HepG2 (cell line): ENCODE data around the gene WDHD1. TPM values are rescaled to one million over a fixed set of nuclear protein-coding genes. Genes with fewer than 3 reads are reported as not detected.

Experiments
- ATF5 ChIP-seq: sonication (generic); formaldehyde crosslinking; IDR thresholded peaks from 2 replicates; pipeline ENCODE4 v1.4.0; 2020; ENCODE audit warnings: mild to moderate bottlenecking, low read depth, missing genetic modification reagents
- ATF7 ChIP-seq, 2 experiments: fragments of 450-650 bp in 1 of 2; sonication (generic) in 1 of 2; formaldehyde crosslinking in 1 of 2; IDR thresholded peaks; 2 replicates each; pipeline versions ENCODE4 v1.4.0 to v1.6.1; 2016 to 2020; ENCODE audit warnings: antibody characterized with exemption in 1 of 2, mild to moderate bottlenecking in 1 of 2, missing genetic modification reagents in 1 of 2
- FOXO1 ChIP-seq: sonication (generic); formaldehyde crosslinking; IDR thresholded peaks from 2 replicates; pipeline ENCODE4 v1.4.0; 2020; ENCODE audit warnings: missing genetic modification reagents
- HIVEP1 ChIP-seq: sonication (generic); formaldehyde crosslinking; IDR thresholded peaks from 2 replicates; pipeline ENCODE4 v1.4.0; 2020; ENCODE audit warnings: mild to moderate bottlenecking, missing genetic modification reagents
- HNRNPH1 ChIP-seq: fragments of 200-400 bp; formaldehyde crosslinking; optimal IDR thresholded peaks from 2 replicates; pipeline ENCODE3; 2017; ENCODE audit warnings: mild to moderate bottlenecking, low read depth, low read length
- KDM2A ChIP-seq: sonication (generic); formaldehyde crosslinking; IDR thresholded peaks from 2 replicates; pipeline ENCODE4 v1.4.0; 2020; ENCODE audit warnings: low read depth, missing genetic modification reagents, borderline replicate concordance
- MED8 ChIP-seq: sonication (generic); formaldehyde crosslinking; IDR thresholded peaks from 2 replicates; pipeline ENCODE4 v1.8.1; 2023; ENCODE audit warnings: mild to moderate bottlenecking, missing genetic modification reagents; ENCODE audit not compliant: insufficient replicate concordance
- PBX3 ChIP-seq: sonication (generic); formaldehyde crosslinking; IDR thresholded peaks from 2 replicates; pipeline ENCODE4 v1.8.1; 2023; ENCODE audit warnings: missing genetic modification reagents, inconsistent platforms, borderline replicate concordance
- RFX1 ChIP-seq: fragments of 450-650 bp; IDR thresholded peaks from 2 replicates; pipeline ENCODE4 v1.6.1; 2017
- SNRNP70 ChIP-seq: fragments of 200-400 bp; formaldehyde crosslinking; IDR thresholded peaks from 2 replicates; pipeline ENCODE4 v1.6.1; 2017; ENCODE audit warnings: mild to moderate bottlenecking, low read depth, low read length, moderate library complexity
- XBP1 ChIP-seq: sonication (generic); formaldehyde crosslinking; IDR thresholded peaks from 2 replicates; pipeline ENCODE4 v1.5.0; 2020; ENCODE audit warnings: missing genetic modification reagents
- ZBTB43 ChIP-seq: sonication (generic); formaldehyde crosslinking; conservative IDR thresholded peaks from 2 replicates; pipeline ENCODE4 v1.4.0; 2020; ENCODE audit warnings: missing genetic modification reagents
- ZNF18 ChIP-seq: sonication (generic); formaldehyde crosslinking; IDR thresholded peaks from 2 replicates; pipeline ENCODE4 v1.8.0; 2022; ENCODE audit warnings: mild to moderate bottlenecking, missing genetic modification reagents; ENCODE audit not compliant: insufficient replicate concordance
- ZNF224 ChIP-seq: sonication (generic); formaldehyde crosslinking; IDR thresholded peaks from 2 replicates; pipeline ENCODE4 v1.5.0; 2020; ENCODE audit warnings: mild to moderate bottlenecking, missing genetic modification reagents
- ZNF503 ChIP-seq: sonication (generic); formaldehyde crosslinking; IDR thresholded peaks from 2 replicates; pipeline ENCODE4 v1.4.0; 2020; ENCODE audit warnings: missing genetic modification reagents
- ZNF687 ChIP-seq: sonication (generic); formaldehyde crosslinking; IDR thresholded peaks from 2 replicates; pipeline ENCODE4 v1.5.1; 2020; ENCODE audit warnings: mild to moderate bottlenecking, missing genetic modification reagents, moderate library complexity
- ZNF709 ChIP-seq: sonication (generic); formaldehyde crosslinking; IDR thresholded peaks from 2 replicates; pipeline ENCODE4 v1.5.0; 2020; ENCODE audit warnings: mild to moderate bottlenecking, missing genetic modification reagents
- polyA plus RNA-seq, 8 experiments: library from polyadenylated mRNA; depleted of rRNA in 3 of 8; stranded (reverse) in 7 of 8; unstranded in 1 of 8; fragments of >200 nt; fragmentation: Illumina TruSeq in 4 of 8; extraction: Trizol in 4 of 8; gene quantifications; 2 replicates each; pipeline versions ENCODE4 v1.2.1 to v1.2.3, GENCODE V29; 2011 to 2016; ENCODE audit warnings: low read depth in 4 of 8, missing spikeins in 1 of 8, mixed read lengths in 1 of 8; ENCODE audit not compliant: insufficient read depth in 1 of 8
- total RNA-seq, 5 experiments: library from RNA; depleted of rRNA; stranded (reverse); fragments of >200 nt; fragmentation: Illumina TruSeq; extraction: Trizol; gene quantifications; 2 replicates each; pipeline ENCODE4 v1.2.3, GENCODE V29; 2016; ENCODE audit warnings: low read depth in 1 of 5

WDHD1 gene
- total and polyA plus RNA-seq, 2 of the 13 experiments (the other 11 are each of a cell fraction or from before 2014, with no cell fraction given): 5.5 to 27.5 TPM

GRCh38 chr14:54944737-54945391 lies 82.0 kb downstream of the WDHD1 start (continued):
- TF ChIP-seq ZNF503 (CRISPR knock-in tag): peak; percentile 42; the same call in 1 of the 2 replicates
- TF ChIP-seq ZNF709 (CRISPR knock-in tag): no peak
- TF ChIP-seq ZBTB43 (CRISPR knock-in tag): no peak
- peak; percentile 79 for TF ChIP-seq FOXO1
- TF ChIP-seq MED8 (CRISPR knock-in tag): no peak
- no peak for TF ChIP-seq ATF7 (IDR thresholded peaks at IDR 0.05)
- no peak for TF ChIP-seq ATF7 (CRISPR knock-in tag; IDR thresholded peaks at IDR 0.05)
- peak; percentile 57 for TF ChIP-seq ZNF687
- TF ChIP-seq SNRNP70: no peak
- TF ChIP-seq PBX3 (CRISPR knock-in tag): no peak
- no peak for TF ChIP-seq ATF5 (CRISPR knock-in tag)
- no peak for TF ChIP-seq KDM2A (CRISPR knock-in tag)
- TF ChIP-seq RFX1: no peak
- no peak for TF ChIP-seq HNRNPH1
- TF ChIP-seq ZNF224 (CRISPR knock-in tag): no peak
- no peak for TF ChIP-seq XBP1 (CRISPR knock-in tag)
- no peak for TF ChIP-seq HIVEP1
- no peak for TF ChIP-seq ZNF18 (CRISPR knock-in tag)
